CD4-positive, alpha-beta T cell treated with Interleukin-12 subunit alpha and Interleukin-12 subunit beta, for 1 hour (primary cell): ENCODE results near the gene ARHGAP15.

Source experiments
- DNase-seq: peaks from one replicate; pipeline ENCODE4 v3.0.0-alpha.2; 2020

Gene ARHGAP15

DNA sequence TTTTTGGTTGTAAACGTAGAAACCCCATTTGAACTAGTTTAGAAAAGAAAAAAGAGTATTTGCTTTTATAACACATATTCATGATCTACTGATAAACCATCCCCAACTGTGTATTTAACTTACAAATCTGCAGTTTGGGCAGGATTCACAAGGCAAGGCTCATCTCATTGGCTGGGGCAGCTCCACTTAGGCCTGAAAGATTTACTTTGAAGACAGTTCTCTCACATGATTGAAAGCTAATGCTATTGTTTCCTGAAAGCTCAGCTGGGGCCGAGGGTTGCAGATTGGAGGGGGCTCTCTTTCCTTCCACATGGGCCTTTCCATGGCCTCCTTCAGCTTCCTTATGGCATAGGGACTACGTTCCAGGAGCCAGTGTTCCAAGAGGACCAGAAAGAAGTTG lies 47.4 kb downstream of the ARHGAP15 start:
- DNase-seq, result peak; percentile 35

DNA sequence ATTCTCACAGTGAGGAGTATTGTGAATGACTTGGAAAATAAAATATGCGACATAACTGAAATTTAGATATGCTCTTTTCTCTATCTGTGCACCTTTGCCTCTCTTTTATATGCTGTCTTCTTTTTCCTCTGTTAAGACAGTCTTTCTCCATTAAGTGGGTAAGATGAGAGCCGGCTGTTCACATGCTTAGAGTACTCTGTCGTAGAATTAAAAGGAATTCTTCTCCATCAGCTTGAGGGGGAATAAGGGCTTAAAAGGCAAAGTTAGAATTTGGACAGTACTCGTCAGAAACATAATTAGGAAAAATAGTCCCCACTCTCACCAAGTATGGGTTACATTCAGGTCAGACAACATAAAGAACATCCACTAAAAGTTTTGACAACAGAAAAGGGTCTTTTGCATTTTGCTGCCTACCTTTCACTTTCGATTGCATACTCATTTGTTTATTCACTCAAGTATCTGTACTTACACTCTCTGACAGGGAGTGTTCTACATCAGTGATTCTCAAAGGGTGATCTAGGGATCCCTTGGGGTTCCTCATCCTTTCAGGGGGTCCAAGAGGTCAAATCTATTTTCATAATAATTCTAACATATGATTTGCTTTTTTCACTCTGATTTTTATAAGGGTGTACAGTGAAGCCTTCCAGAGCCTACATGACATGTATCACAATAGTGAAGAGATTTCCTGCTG lies 48.0 kb downstream of the ARHGAP15 start:
- DNase-seq, result peak; percentile 33

DNA sequence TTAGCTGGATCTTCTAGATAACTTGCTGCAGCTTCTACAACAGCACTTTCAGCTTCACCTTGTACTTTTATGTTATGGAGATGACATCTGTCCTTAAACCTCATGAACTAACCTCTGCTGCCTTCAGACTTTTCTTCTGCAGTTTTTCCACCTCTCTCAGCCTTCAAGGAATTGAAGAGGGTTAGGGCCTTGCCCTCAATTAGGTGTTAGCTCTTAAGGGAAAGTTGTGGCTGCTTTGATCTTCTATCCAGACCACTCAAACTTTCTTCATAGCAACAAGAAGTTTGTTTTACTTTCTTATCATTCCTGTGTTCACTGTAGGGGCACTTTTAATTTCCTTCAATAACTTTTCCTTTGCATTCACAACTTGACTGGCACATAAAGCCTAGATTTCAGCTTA lies 52.3 kb downstream of the ARHGAP15 start:
- no peak for DNase-seq

DNA sequence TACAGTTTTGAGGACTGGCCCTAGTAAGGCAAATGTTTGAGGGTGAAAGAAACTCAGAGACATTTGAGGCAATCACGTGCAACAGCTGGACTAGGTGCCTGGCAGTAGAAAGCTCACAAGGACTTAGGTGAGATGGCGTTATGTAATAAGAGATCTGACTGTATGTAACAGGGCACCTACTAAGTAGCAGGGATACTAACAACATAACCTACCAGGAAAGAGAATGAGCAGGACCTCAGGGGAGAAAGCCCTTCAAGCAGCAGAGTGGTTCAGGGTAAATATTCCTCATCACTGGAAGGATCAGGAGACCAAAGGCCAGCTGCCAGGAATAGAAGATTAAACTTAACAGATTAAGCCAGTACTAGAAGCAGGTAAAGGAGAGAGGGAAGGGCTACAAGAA lies 53.4 kb downstream of the ARHGAP15 start:
- no peak for DNase-seq

DNA sequence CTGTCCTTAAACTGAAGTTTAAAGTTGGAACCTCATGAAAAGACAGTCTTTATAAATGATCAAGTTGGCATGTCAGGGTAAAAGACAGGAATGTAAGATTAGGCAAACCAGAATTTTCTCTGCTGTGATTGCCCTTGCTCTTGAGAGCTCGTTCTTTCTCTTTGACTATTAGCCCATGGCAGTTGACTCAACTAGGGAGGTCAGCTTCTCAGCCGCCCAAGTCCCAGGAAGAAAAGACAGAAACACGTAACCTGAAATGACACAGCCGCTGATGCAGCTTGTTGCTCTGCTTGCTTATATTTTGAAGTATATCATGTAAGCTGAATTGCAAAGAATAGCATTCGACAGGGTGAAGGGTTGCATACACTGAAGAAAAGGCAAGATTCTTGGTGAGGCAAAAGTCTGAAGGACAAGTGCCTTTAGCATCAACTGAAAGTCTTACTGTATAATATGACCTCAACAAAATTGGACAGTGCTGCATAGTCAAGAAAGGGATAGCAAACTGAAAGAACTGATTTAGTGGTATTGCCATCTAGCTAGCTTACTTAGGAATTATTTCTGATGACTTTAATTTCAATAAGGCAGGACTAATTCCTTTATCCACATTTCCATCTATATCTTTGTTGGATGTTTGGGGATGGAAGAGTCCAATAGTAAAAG lies 54.7 kb downstream of the ARHGAP15 start:
- no peak for DNase-seq

DNA sequence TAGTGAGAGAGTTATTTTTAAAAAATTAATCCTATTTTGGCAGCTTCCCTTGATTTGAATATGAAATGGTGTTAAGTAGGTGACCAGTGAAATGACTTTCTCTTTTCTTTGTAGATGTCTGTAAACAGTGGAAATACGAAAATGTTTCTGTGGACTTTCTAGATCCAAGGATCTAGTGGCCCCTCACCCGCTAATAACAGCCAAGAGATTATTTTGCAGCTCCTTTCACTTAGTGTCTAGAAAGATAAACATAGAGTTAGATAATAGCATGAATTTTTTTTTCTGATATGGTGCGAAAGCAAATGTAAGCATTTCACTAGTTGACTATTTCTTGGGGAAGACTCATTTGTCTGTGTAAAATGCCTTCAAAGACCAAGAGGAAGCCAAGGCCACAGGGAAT lies 57.7 kb downstream of the ARHGAP15 start:
- no peak for DNase-seq

DNA sequence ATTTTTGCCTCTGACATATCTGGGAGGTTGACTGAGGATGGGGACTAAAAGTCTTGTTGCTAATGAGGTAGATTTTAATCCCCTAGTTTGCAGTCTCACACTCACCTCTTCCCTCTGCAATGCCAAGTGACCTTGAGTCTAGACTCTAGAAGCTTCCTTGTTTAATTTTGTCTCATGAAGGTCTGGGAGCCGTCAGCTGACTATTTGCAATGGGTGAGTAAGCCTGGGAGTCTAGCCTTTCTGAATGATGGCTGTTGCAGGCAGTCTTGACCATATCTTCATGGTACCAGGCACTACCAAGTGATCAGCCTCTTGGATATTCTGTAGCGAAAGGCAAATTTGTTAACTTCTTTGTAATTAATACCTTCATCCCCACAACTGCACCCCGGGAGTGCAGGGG lies 61.2 kb downstream of the ARHGAP15 start:
- no peak for DNase-seq

DNA sequence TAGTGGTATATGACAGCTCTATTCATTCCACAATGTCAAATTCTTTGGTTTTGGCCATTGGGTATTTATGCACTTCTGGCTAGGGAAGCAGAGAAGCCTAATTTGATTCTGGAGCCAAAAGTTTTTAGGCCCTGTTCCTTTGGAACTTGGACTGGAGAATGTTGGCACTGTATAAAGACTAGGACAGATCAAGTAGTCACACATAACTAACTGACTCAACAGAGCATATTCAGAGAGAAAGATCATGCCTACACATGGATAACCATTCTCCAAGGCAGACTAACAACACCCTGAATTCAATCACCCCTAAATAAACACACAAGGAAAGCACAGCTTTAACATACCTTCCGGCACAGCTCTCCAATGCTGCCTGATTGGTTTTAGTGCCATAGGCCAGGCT lies 62.9 kb downstream of the ARHGAP15 start:
- no peak for DNase-seq

DNA sequence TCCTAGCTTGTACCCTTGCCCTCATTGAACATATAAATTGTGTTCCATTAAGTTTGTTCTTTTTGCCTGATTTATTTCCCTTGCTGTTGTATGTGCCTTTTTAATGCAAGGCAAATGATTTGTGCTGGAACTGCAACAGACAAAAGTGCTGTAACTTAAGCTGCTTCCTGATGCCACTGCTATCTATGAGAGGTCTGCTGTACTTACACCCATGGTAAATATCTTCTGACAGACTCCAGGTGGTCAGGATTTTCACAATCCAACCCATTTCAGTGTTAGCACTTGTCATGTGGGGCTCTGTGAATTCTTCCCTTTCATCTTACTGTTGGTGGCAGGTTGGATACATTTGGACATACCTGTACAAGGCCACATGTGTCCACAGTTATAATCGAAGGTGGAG lies 63.5 kb downstream of the ARHGAP15 start:
- no peak for DNase-seq

DNA sequence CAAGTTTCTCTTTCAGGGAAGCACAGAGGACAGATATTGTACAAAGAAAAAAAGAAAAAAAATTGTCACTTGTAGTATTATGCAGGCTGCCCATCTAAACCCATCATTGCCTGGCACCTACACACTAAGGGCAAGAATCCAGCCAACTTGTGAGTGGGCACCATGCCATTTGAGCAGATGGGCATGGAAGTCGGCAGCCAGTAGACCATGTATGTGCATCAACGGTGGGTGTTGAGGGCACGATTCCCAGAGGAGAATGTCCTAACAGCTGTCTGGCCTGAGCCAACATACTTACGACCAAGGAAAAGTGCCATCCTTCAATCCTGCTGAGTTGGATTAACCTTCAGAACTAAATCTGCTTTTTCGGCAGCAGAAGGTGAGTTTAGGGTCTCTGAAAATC lies 63.9 kb downstream of the ARHGAP15 start:
- no peak for DNase-seq

DNA sequence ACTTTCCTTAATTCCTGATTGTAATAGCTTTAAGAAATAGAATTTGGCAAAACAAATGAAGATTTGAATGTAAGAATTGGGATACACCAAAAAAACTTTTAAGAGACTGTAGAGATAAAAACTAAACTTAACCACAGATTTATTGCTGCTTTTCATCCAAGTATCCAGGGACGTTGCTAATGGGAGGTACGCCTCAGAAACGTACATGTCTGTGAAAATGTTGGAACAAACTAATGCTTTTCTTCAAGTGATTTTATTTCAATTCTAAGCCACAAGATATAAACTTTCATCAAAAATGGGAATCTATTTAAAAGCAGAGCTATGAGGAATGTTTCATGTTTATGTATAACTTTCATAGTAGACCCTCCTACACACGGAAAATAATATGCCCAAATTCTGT lies 66.3 kb downstream of the ARHGAP15 start:
- DNase-seq, result no peak

DNA sequence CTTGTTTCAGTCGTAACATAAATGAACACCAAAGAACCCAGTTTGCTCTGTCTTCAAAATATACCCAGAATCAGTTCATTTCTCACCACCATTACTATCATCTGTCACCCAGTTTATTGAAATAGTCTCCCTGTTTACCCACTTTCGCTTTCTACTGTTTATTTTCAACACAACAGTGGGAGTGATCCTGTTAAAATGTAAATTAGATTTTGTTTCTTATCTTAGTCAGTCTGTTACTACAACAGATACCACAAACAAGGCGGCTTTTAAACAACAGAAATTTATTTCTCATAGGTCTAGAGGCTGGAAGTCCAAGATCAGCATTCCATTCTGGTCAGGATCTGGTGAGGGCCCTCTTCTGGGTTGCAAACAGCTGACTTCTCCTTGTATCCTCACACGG lies 74.8 kb downstream of the ARHGAP15 start:
- no peak for DNase-seq

DNA sequence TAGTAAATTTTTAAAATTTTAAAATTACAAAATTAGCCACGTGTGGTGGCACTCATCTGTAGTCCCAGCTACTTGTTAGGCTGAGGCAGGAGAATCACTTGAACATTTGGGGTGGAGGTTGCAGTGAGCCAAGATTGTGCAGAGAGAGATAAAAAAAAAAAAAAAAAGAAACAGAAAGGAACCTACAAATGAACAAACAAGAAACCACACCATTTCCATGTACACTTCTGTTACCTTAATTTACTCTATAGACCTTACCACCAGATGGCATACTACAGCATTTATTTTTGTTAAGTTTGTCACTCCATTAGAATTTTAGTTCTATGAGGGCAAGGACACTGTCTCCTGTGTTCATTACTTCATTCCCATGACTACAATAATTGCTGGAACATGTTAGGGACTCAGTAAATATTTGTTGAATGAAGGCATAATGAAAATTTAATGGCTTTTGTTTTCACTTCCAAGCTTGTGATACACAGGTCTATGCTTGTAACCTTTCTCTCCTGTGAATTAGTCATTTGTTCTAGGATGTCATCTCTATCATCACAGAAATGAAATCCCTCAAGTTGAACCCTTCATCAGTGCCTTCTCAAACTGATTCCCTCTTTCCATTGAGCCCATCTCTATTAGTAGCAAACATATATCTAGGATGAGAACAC lies 76.0 kb downstream of the ARHGAP15 start:
- DNase-seq, result peak; percentile 66

DNA sequence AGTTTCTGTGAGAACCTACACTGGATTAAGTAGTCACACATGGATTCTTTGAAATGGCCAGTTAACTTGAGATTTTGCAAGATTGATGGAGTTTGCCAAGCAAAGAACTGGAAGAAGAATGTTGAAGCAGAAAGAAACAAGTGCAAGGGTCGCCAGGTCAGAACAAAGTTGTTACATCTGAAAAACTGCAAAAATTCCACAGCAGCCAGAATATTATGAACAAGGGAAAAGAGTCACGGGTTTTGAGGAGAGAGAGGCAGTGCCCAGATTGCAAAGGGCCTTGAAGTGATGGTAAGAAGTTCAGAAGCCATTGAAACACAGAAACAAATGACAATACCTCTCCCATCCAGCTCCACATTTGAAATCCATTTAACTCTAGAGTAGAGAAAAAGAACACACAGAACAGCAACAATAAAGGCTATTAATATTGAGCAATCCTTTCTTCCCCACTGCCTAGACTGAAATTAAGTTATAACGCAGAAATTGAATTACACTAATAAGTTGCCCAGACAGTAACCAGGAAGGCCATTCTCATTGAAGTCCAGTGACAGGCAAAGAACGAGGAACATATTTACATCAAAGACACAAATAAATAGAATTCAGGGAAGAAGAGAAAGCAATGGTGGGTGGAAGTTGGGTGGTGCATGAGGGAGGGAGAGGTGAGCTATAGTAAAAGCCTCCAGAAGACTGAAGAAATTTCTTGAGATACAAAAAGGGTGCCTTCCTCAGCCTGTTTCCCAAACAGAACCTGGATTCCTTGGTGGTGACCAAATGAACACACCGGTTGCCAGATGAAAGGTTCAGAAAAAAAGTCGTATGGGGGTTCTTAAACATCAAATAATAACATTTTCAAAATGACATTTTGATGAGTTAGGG lies 80.6 kb downstream of the ARHGAP15 start:
- DNase-seq, result no peak

DNA sequence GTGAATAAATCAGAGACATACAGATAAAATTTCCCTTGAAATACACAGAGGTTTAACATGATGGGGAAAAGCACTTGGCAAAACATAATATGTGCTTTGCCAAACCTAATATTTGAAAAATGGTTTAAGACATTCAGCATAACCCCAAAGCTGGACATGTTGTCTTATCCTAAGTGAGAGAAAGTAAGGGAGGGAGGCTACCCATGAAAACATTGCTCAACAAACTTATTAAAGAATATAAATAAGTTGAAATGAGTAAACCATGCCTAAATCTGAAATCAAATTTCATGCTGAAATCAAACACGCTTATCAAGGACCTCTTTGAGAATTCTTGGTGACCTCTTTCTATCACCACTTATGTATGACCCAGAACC lies 81.2 kb downstream of the ARHGAP15 start:
- DNase-seq, result no peak

DNA sequence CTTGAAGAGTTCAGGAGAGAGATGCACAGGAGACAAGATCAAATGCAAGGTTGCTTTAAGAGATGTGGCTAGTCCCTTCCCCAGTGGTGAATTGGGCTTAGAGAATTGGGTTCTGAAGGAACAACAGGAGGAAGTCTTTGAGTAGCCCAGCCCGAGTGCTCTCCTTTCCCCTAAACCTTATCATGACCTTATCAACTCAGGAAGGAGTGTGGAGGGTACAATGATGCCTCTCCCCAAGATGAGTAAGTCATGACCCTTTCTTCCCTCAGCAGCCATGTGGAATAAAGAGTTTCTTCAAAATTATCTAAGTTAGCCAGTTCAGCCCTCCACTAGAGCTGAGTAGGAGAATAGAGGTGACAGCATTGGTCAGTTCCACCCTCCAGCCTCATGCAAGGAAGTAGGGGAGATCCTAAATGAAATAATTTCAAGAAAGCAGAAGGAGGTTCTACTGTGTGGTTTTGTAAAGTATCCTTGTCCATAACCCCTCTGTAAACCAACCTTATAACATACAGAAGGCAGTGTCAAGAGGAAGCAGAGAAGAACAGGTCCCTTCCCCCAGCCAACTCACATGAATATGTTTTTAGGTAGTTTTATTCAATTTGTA lies 88.4 kb downstream of the ARHGAP15 start:
- DNase-seq, result no peak

DNA sequence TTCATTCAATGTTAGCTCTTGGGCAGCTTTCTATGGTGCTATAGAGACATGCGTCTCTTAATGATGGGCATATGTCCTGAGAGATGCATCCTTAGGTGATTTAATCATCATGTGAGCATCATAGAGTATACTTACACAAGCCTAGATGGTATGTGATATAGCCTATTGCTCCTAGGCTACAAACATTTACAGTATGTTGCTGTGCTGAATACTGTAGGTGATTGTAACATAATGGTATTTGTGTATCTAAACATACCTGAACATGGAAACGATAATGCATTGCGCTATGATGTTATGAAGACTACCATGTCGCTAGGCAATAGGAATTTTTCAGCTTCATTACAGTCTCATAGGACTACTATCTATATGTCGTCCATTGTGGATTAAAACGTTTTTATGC lies 89.4 kb downstream of the ARHGAP15 start:
- DNase-seq, result no peak

DNA sequence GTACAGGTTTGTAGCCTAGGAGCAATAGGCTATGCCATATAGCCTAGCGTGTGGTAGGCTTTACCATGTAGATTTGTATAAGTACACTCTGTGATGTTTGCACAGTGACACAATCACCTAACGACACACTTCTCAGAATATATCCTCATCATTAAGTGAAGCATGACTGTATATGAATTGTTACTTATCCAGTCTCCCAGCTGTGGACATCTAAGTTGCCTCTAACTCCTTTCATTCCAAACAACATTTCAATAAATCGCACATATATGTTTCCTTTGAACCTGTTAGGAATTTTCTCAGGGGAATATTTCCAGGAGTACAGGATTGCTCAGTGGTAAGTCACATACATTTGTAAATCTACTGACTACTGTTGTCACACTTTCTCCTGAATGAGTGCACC lies 90.0 kb downstream of the ARHGAP15 start:
- DNase-seq, result no peak

DNA sequence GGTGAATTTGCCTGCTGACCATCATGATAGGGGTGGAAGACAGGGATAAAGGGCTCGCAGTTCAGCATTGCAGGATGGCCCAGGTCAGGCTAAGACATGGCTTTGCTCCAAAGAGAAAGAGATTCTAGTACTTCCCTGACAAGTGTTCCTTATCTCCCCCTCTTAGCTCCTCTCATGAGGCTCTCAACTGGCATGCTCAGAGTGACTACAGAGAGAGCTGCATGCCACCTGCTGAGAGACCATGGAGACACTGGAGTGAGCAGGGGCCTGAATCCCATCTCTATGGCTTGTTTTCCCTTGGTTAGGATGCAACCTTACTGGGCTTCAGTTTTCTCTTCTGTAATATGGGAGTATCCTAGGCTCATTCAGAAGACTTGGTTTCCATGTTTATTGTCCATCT lies 94.3 kb downstream of the ARHGAP15 start:
- DNase-seq, result no peak

DNA sequence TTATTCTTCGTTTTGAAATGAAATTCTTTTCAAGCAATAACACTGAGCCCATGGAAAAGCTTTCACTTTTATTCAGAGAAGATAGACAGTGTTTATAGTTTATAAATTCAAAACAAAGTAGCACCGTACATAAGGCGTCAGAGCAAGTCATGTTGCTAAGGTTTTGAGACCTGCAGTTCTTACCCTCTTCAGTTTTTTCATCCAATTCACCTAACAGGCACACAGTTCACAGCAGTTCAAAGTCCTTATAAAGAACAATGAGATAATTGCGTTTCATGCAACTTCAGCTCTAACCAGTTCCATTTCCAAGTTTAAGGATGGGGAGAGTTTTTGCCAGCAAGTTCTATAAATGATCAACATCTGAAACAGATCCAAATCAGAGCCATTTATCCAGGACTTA lies 96.7 kb downstream of the ARHGAP15 start:
- no peak for DNase-seq

DNA sequence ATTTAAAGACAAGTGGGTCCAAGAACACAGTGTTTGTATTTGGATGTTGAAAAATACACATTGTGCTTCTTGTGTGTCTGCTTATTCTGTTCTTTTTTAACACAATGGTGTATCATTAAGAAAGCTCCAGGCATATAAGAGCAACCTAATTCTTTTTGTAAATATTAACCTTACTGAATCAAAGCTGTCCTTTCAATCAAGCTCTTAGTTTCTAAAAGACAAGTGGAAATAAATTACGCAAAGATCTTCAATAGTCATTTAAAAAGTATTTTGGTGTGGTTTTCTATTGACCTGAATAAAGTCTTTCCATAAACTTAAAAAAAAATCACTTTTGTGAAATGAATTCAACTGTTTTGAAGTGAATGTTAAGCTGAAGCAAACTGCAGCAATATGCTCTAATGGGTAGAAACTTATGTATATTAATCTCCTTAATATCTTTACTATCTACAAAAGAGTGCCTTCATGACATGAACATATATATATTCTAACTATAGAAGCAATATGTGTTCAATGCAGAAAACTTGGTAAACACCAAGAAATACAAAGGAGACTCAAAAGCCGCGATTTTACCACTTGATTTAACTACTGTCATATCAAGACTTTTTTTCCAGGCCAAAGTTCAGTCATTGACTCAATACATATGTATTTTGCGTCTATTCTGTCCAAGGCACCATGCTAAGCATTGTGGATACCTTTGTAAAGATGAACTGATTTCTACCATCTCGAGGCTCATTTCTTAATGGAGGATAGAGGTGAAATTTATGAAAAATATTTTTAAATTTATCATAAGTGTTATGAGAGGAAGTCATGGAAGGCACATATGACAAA lies 97.7 kb downstream of the ARHGAP15 start:
- no peak for DNase-seq

DNA sequence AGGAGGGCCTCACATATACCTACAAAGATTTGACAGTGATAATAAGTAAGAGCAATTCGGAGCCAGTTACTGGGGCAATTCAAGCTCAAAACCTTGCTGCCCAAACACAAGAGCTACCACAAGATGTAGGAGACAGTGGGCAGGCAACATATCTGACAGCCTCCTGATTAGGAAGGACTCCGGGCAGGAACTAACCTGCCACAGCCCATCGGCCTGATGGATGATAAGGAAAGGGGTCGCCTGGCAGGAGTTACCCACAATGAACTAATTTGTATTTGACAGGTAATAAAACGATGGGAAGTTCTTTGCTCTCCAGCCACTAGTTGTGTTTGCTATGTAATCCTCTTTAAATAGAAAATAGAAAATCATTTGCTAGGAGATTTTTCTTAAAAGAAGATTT lies 100.2 kb downstream of the ARHGAP15 start:
- DNase-seq, result no peak
